NB4 (cell line): ENCODE results near the gene SOX6.

Source experiments
- DNase-seq: peaks from one replicate; pipeline ENCODE4 v3.0.0; 2010; ENCODE audit warnings: low read depth
- H3K4me3 ChIP-seq: one replicate; pipeline ENCODE4 v1.5.1; 2011; ENCODE audit warnings: mild to moderate bottlenecking, low read depth, low read length, moderate library complexity
- MYC ChIP-seq: IDR thresholded peaks from 2 replicates; pipeline ENCODE4 v1.6.1; 2011; ENCODE audit warnings: low read depth, low read length
- POLR2A ChIP-seq: IDR thresholded peaks from 2 replicates; pipeline ENCODE4 v1.6.1; 2011; ENCODE audit warnings: mild to moderate bottlenecking; ENCODE audit not compliant: insufficient read length; ENCODE audit errors: extremely low read depth
- TF ChIP-seq, protein P1 (sequence below): IDR thresholded peaks from one replicate; pipeline ENCODE4 v1.5.1; 2012; ENCODE audit warnings: low read depth, low read length
- TF ChIP-seq, protein P2 (sequence below): IDR thresholded peaks from 2 replicates; pipeline ENCODE4 v1.6.1; 2011; ENCODE audit warnings: low read depth, low read length

The SOX6 gene

DNA sequence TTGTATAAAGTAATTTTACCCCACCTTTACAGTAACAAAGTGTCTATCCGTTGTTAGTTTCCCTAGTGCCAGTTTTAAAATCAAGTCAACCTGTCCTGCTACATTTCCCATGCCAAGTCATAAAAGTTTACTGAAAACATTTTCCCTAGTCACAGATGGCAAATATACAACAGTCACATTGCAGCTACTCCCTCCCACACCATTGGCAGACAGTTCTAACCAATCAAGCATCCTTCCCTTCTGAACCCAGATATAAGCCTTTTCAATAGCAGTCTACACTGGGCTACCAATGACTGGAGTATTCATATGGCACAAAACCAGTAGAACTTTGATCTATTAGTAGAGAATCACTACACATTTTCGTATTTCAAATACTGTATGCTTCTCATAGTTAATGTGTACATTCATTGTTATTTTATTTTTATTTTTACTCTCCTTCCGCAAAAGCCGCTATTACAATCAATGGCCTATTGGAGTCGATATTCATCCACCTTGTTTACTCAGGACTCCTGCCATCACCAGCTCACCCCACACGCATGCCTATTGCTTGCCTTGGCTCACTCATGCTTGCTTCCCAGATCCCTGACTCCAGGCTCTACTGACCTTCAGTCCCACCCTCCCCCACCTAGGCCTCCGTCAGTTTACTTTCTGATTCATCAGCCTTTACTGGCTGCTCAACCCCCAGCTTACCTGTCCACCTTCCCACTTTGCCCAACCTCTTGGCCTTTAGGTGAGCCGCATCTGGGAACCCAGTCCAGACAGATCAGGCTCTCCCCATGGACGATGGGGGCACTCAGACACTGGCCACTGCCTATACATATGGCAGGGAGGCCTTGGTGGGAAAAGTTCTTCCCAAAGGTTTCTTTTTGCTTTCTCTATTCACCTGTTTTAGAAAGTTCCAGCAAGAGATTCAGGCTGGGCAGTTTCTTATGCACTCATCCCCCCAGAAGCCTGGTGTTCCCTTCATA lies 408.4 kb downstream of the SOX6 start:
- TF ChIP-seq, protein P1, sequence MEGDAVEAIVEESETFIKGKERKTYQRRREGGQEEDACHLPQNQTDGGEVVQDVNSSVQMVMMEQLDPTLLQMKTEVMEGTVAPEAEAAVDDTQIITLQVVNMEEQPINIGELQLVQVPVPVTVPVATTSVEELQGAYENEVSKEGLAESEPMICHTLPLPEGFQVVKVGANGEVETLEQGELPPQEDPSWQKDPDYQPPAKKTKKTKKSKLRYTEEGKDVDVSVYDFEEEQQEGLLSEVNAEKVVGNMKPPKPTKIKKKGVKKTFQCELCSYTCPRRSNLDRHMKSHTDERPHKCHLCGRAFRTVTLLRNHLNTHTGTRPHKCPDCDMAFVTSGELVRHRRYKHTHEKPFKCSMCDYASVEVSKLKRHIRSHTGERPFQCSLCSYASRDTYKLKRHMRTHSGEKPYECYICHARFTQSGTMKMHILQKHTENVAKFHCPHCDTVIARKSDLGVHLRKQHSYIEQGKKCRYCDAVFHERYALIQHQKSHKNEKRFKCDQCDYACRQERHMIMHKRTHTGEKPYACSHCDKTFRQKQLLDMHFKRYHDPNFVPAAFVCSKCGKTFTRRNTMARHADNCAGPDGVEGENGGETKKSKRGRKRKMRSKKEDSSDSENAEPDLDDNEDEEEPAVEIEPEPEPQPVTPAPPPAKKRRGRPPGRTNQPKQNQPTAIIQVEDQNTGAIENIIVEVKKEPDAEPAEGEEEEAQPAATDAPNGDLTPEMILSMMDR, result no peak
- TF ChIP-seq MYC, result no peak
- no peak for TF ChIP-seq POLR2A
- TF ChIP-seq, protein P2, sequence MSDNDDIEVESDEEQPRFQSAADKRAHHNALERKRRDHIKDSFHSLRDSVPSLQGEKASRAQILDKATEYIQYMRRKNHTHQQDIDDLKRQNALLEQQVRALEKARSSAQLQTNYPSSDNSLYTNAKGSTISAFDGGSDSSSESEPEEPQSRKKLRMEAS, result no peak
- DNase-seq, result no peak
- no peak overlapping the region for H3K4me3 ChIP-seq

DNA sequence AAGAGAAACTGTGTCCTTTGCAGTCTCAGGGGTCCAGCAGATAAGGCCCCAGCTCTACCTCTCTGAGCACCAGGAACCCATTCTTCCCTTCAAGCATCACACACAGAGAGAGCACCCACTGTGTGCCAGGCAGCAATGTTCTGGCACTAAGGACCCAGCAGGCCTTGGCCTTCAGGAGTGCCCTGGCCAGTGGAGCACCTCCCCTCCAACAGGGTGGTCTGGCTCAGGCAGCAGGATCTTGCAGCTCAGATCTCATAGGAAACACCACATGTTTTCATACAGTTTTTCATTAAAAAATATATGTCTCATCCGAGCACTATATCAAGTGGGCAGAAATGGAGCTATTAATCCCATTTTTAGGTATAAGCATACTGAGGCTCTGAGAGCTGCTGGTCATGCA lies 410.6 kb downstream of the SOX6 start:
- H3K4me3 ChIP-seq, result no peak overlapping the region
- TF ChIP-seq MYC (no peak), POLR2A (no peak)
- TF ChIP-seq, protein P1, result no peak
- TF ChIP-seq, protein P2, result no peak
- DNase-seq, result no peak

DNA sequence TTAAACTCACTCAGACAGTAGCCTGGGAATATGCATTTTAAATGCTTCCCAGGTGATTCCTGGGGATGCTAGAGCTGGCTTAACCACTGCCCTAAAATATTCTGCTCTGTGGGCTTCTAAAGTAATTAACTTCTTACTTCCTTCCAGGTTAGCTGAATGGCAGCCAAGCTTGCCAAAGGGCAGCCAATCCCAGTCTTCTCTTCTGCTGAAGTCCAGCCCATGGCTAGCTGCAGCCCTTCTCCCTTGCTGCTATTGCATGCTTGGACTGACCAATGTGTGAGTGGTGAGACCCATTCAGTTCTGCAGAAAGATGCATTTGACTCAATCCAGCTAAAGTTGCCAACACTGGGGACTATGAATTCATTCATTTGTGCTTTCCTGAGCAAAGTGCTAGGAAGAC lies 411.9 kb downstream of the SOX6 start:
- no peak for TF ChIP-seq POLR2A
- TF ChIP-seq, protein P2, result no peak
- TF ChIP-seq, protein P1, result no peak
- TF ChIP-seq MYC, result no peak
- no peak for DNase-seq

DNA sequence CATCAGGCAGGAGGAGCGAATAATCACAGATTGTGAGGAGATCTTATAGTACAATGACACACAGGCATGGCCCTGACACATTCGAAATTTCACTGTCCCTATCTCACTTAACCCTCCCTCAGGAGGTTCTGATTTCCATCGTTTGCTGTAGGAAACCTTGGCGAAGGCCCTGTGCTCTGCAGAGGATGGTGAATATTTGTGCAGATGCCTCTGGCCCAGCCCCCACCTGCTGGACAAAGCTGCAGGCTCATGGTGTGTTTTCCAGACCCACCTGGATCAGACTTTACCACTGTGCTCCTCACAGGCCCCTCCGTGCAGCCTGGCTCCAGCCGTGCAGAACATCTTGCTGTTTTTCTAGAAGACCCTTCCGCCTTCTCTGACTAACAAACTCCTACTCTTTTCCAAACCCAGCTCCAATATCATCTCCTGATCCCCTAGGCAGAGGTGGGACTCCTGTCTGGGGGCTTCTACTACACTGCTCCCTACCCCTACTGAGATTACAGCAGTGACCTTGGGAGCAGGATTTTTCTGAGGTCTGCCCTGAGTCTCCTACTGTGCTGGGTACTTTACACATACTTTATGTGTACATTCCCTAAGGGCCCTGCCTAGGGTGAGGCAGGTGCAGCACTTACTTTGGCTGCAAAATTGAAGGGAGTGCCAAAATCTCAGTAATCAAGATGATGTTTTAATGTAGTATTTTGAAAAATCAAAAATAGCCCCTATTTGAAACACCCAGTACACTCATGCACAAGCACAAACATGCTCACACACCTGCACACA lies 412.7 kb downstream of the SOX6 start:
- TF ChIP-seq, protein P2, result no peak
- H3K4me3 ChIP-seq, result no peak overlapping the region
- no peak for DNase-seq

More for the DNA sequence above, 411.9 kb downstream of the SOX6 start:
- no peak overlapping the region for H3K4me3 ChIP-seq

DNA sequence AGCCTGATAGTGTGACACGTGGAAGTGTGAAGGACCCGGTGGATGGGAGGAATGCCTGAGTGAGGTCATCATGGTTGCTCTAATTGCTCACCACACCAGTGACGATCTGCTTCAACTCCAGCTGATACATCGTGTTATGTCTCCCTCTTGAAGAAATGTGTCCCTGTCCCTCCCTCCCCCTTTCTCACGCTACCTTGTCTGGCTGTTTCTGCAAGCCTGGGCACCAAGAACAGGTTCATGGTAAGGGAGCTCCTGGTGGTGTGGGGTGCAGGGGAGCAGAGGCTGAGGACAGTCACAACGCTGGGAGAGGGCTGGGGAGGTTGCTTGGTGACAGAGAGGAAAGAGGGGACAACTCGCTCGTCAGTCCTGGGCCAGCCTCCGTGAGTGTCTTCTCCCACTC lies 413.4 kb downstream of the SOX6 start:
- TF ChIP-seq POLR2A (no peak), MYC (no peak)
- TF ChIP-seq, protein P2, result no peak
- TF ChIP-seq, protein P1, result no peak
- DNase-seq, result no peak
- H3K4me3 ChIP-seq, result no peak overlapping the region

DNA sequence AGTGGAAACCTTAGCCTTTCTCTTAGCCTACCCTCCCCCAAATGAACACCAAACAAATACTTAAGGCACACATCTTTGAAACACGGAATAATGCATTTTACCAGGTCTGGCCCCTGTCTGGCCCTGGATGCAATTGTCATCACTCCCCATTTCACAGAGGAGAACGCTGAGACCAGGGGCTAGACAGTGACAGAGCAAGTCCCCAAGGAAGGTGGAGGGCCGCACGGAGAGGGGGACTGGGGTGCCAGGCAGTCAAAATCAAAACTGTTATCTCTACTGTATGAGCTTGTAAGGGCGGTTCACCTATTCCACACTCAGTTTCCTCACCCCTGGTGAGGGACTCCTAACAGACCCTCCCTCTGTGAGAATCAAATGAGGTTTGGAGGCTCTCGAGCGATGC lies 414.2 kb downstream of the SOX6 start:
- no peak for TF ChIP-seq POLR2A
- TF ChIP-seq, protein P1, result no peak
- no peak for TF ChIP-seq MYC
- TF ChIP-seq, protein P2, result no peak

More for the DNA sequence above, 414.2 kb downstream of the SOX6 start:
- DNase-seq, result no peak
- no peak overlapping the region for H3K4me3 ChIP-seq
